Measurements from ENCODE around the gene SLC20A1.

Gene SLC20A1

GRCh38 chr2:112626604-112627059 is 19.1 kb upstream of the SLC20A1 start:
- Histone ChIP-seq H3K4me1 (ENCODE audit: control insufficient read depth, low read length) (peaks cover 16% of the 10 kb centered on the region), H3K9me3 (ENCODE audit: control insufficient read depth, insufficient read depth, low read length) (no peaks in the 10 kb centered on the region), H3K9me2 (replicated peaks; ENCODE audit: control insufficient read depth, low read length) (no peaks in the 10 kb centered on the region), H3K27ac (ENCODE audit: low read depth, low read length) (no peak overlapping the region), H3K27me3 (ENCODE audit: control insufficient read depth, low read length) (peaks cover 19% of the 10 kb centered on the region), H3F3A (ENCODE audit: control insufficient read depth, insufficient read depth) (no peaks in the 10 kb centered on the region), H3K79me2 (ENCODE audit: control insufficient read depth, low read length) (no peaks in the 10 kb centered on the region), H3K4me3 (ENCODE audit: low read length) (peak overlapping the region; percentile 45), H4K20me1 (ENCODE audit: control insufficient read depth, insufficient read depth, low read depth, low read length) (no peaks in the 10 kb centered on the region), H3K36me3 (ENCODE audit: control insufficient read depth, low read length) (no peaks in the 10 kb centered on the region), H3K4me2 (ENCODE audit: low read length) (peak overlapping the region; percentile 61)
- TF ChIP-seq CTCF (IDR thresholded peaks at IDR 0.05; ENCODE audit: low read depth, low read length, poor library complexity, severe bottlenecking) (peak; percentile 95), EZH2phosphoT487 (IDR thresholded peaks at IDR 0.05; ENCODE audit: borderline replicate concordance, low read length) (no peak)

- Histone ChIP-seq H3K27me3 (ENCODE audit: control insufficient read depth, low read length) (peaks cover 23% of the 10 kb centered on the region), H3K27ac (ENCODE audit: low read depth, low read length) (no peak overlapping the region), H3K79me2 (ENCODE audit: control insufficient read depth, low read length) (no peaks in the 10 kb centered on the region), H3K36me3 (ENCODE audit: control insufficient read depth, low read length) (no peaks in the 10 kb centered on the region), H4K20me1 (ENCODE audit: control insufficient read depth, insufficient read depth, low read depth, low read length) (no peaks in the 10 kb centered on the region), H3K9me2 (replicated peaks; ENCODE audit: control insufficient read depth, low read length) (no peaks in the 10 kb centered on the region), H3K9me3 (ENCODE audit: control insufficient read depth, insufficient read depth, low read length) (no peaks in the 10 kb centered on the region), H3F3A (ENCODE audit: control insufficient read depth, insufficient read depth) (no peaks in the 10 kb centered on the region), H3K4me1 (ENCODE audit: control insufficient read depth, low read length) (peaks cover 16% of the 10 kb centered on the region), H3K4me3 (ENCODE audit: low read length) (peak overlapping the region; percentile 45; the same call in 1 of the 2 replicates), H3K4me2 (ENCODE audit: low read length) (peak overlapping the region; percentile 61)
- TF ChIP-seq EZH2phosphoT487 (IDR thresholded peaks at IDR 0.05; ENCODE audit: borderline replicate concordance, low read length), result no peak
- no peak for TF ChIP-seq CTCF (IDR thresholded peaks at IDR 0.05; ENCODE audit: low read depth, low read length, poor library complexity, severe bottlenecking)
These were observed 18.4 kb upstream of the SLC20A1 start for GRCh38 chr2:112627060-112628040.

GRCh38 chr2:112629224-112629623 is 16.5 kb upstream of the SLC20A1 start:
- TF ChIP-seq EZH2phosphoT487 (IDR thresholded peaks at IDR 0.05; ENCODE audit: borderline replicate concordance, low read length), result no peak
- no peak for TF ChIP-seq CTCF (IDR thresholded peaks at IDR 0.05; ENCODE audit: low read depth, low read length, poor library complexity, severe bottlenecking)
- Histone ChIP-seq H3K9me3 (ENCODE audit: control insufficient read depth, insufficient read depth, low read length) (no peaks in the 10 kb centered on the region), H3K36me3 (ENCODE audit: control insufficient read depth, low read length) (no peaks in the 10 kb centered on the region), H3K27ac (ENCODE audit: low read depth, low read length) (no peak overlapping the region), H4K20me1 (ENCODE audit: control insufficient read depth, insufficient read depth, low read depth, low read length) (no peaks in the 10 kb centered on the region), H3K4me1 (ENCODE audit: control insufficient read depth, low read length) (peaks cover 16% of the 10 kb centered on the region), H3K79me2 (ENCODE audit: control insufficient read depth, low read length) (no peaks in the 10 kb centered on the region), H3K4me3 (ENCODE audit: low read length) (no peak overlapping the region), H3F3A (ENCODE audit: control insufficient read depth, insufficient read depth) (no peaks in the 10 kb centered on the region), H3K4me2 (ENCODE audit: low read length) (no peak overlapping the region), H3K9me2 (replicated peaks; ENCODE audit: control insufficient read depth, low read length) (no peaks in the 10 kb centered on the region), H3K27me3 (ENCODE audit: control insufficient read depth, low read length) (peaks cover 25% of the 10 kb centered on the region)
